ENCODE measurements around the gene RNF149. TPM values are rescaled to one million over a fixed set of nuclear protein-coding genes. Genes with fewer than 3 reads are reported as not detected.

The RNF149 gene
- total and polyA plus RNA-seq, 9 of the 15 experiments (the other 6 are each of a cell fraction or from before 2014, with no cell fraction given), result 9.0 to 31.5 (median 22.8) TPM

- TF ChIP-seq ZNF407 (IDR thresholded peaks at IDR 0.05; ENCODE audit: low read depth) (peak; percentile 32; the same call in 1 of the 2 replicates), TEAD1 (CRISPR knock-in tag; IDR thresholded peaks at IDR 0.05) (peak in 1 of 2 experiments; percentile 54; a peak in 2 of 4 replicates), GATAD2B (IDR thresholded peaks at IDR 0.05; ENCODE audit: borderline replicate concordance) (peak; percentile 51; the same call in 1 of the 2 replicates), ZNF174 (CRISPR knock-in tag; IDR thresholded peaks at IDR 0.05) (no peak), GATAD2A (IDR thresholded peaks at IDR 0.05) (no peak), MTA1 (IDR thresholded peaks at IDR 0.05; ENCODE audit: borderline replicate concordance) (peak; percentile 45; the same call in 1 of the 2 replicates), GMEB1 (CRISPR knock-in tag; IDR thresholded peaks at IDR 0.05) (peak; percentile 64; the same call in 1 of the 2 replicates), GABPA (tag; conservative IDR thresholded peaks at IDR 0.05; ENCODE audit: low read depth) (no peak), HMBOX1 (IDR thresholded peaks at IDR 0.05) (peak; percentile 25; the same call in 1 of the 2 replicates), SMAD1 (IDR thresholded peaks at IDR 0.05; ENCODE audit: low read depth, low read length, partially characterized antibody) (peak; percentile 82), ZNF785 (CRISPR knock-in tag; IDR thresholded peaks at IDR 0.05) (no peak), AFF4 (CRISPR knock-in tag; IDR thresholded peaks at IDR 0.05) (no peak)
Observed at GRCh38 chr2:101308432-101309210, at the start of gene RNF149 (continued).
